RWPE1 (cell line): ENCODE measurements around the gene MKLN1.

Experiments used
- CTCF ChIA-PET: fragments of 350-600 bp; sonication (Branson Sonifier 250); formaldehyde crosslinking; extraction: SDS; loops from one replicate; lab custom pipeline; 2021; lab: Yijun Ruan, JAX
- POLR2A ChIA-PET: fragments of 400-600 bp; formaldehyde crosslinking; extraction: SDS; loops from one replicate; lab custom pipeline; 2020; ENCODE audit warnings: antibody characterized with exemption; ENCODE audit not compliant: low non-redundant PET; lab: Yijun Ruan, JAX
- DNase-seq: peaks from one replicate; pipeline ENCODE4 v3.0.0; 2012; ENCODE audit warnings: low spot score
- H3K27ac ChIP-seq: fragments of 450-650 bp; 2 replicates; pipeline ENCODE4 v1.5.1; 2017
- TF ChIP-seq, protein P1 (sequence below): fragments of 450-650 bp; conservative IDR thresholded peaks from 2 replicates; pipeline ENCODE4 v1.5.1; 2017; ENCODE audit warnings: low read depth, mild to moderate bottlenecking

Gene MKLN1

DNA sequence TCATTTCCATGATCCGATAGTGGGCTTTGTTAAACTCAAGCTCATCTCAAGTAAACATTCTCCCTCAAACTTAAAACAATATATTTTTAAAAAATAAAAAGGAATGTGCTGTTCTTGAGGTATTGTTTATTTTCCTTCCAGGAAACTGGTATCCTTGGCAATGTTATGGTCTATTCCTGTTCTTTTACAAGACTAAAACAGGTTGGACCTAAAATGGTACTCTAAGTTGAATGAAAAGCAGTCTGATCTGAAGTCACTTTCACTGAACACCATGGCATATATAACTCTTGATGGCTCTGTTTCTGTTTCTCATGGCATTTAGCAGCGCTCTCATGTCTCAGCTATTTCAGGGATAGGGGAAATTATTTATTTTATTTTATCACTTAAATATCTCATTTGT, 158.7 kb downstream of the MKLN1 start:
- POLR2A ChIA-PET: no interaction called here
- no peak for DNase-seq
- TF ChIP-seq, protein P1, sequence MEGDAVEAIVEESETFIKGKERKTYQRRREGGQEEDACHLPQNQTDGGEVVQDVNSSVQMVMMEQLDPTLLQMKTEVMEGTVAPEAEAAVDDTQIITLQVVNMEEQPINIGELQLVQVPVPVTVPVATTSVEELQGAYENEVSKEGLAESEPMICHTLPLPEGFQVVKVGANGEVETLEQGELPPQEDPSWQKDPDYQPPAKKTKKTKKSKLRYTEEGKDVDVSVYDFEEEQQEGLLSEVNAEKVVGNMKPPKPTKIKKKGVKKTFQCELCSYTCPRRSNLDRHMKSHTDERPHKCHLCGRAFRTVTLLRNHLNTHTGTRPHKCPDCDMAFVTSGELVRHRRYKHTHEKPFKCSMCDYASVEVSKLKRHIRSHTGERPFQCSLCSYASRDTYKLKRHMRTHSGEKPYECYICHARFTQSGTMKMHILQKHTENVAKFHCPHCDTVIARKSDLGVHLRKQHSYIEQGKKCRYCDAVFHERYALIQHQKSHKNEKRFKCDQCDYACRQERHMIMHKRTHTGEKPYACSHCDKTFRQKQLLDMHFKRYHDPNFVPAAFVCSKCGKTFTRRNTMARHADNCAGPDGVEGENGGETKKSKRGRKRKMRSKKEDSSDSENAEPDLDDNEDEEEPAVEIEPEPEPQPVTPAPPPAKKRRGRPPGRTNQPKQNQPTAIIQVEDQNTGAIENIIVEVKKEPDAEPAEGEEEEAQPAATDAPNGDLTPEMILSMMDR: no peak
- H3K27ac ChIP-seq: no peak overlapping the region
- CTCF ChIA-PET: interaction anchor here (0.6 kb wide), 1 partner anchor 138 kb away, joined by 3 read pairs; no protein-coding TSS in a partner anchor

DNA sequence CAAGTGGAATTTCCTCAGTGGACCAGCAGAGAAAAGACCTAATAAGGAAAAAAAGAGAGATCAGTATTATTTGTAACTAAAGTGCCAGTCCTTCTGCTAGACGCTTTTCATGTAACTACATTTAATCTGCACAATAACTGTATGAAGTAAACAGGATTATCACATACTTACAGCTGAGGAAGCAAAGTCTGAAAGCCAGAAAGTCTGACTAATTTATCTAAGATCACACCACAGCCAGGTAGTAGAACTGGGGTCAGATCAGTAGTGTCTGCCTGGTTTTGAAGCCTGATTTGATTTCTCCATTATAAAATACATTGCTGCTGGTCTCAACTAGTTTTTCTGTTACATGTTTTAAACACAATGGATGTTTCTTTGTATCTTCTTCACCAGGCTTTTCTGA, 159.5 kb downstream of the MKLN1 start:
- ChIA-PET POLR2A (no interaction called here), CTCF (no interaction called here)
- no peak overlapping the region for H3K27ac ChIP-seq
- TF ChIP-seq, protein P1: no peak
- DNase-seq: no peak

DNA sequence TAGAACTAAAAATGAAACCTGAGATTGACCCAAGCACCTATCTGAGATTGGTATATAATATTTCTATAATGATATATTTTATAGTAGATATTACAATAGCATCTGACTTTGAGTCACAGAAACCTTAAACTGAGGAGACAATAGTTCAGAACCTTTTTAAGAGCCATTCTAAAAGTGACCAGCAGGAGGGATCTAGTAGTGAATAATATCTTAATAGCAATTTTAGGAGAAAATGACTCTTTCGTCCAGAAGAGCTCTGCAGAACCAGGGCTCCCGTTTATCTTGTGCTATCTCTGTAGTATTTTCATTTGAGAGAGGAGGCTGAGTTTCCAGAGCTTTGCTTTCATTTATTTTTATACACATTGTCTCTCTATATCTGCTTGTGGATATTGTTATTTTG, 160.7 kb downstream of the MKLN1 start:
- TF ChIP-seq, protein P1: no peak
- ChIA-PET POLR2A (no interaction called here), CTCF (no interaction called here)
- no peak for DNase-seq
- no peak overlapping the region for H3K27ac ChIP-seq

DNA sequence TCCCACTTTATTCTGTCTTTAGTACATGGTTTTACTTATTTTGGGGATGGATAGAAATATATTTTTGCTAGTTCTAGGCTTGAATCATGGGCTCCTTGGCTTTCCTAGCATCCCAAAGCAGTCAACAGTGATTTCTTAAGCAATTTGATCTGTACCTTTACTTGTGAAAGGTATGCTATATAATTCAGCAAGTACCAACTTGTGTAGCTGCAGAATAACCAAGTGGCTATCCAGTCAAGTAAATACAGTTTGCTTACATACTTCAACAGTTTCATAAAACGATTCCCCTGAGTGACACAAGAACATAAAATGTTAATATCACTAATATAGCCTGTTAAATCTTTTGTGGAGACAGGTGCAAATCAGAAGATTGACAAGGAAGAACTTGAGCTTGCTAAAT, 161.5 kb downstream of the MKLN1 start:
- CTCF ChIA-PET: interaction anchor here (0.7 kb wide), 1 partner anchor 366 kb away, joined by 5 read pairs; no protein-coding TSS in a partner anchor
- POLR2A ChIA-PET: no interaction called here
- TF ChIP-seq, protein P1: no peak
- no peak overlapping the region for H3K27ac ChIP-seq
- no peak for DNase-seq

DNA sequence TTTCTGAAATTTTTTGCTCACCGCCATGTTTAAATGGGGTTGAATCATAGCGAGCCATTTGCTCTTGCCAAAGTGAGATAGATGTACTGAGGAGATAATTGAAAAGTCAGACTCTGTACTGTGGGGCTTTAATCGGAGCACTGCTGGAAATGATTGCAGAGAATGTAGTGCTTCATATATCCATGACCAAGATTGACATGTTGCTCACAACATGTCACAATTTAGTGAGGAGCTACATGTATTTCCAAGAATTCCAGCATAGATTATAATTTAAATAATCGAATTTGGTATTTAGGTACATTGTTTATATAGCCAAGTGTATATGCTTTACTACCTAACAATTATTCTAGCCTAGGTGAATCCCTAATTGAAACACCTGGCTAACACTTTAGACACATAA, 162.2 kb downstream of the MKLN1 start:
- TF ChIP-seq, protein P1: no peak
- no peak for DNase-seq
- ChIA-PET CTCF (no interaction called here), POLR2A (no interaction called here)
- H3K27ac ChIP-seq: no peak overlapping the region

DNA sequence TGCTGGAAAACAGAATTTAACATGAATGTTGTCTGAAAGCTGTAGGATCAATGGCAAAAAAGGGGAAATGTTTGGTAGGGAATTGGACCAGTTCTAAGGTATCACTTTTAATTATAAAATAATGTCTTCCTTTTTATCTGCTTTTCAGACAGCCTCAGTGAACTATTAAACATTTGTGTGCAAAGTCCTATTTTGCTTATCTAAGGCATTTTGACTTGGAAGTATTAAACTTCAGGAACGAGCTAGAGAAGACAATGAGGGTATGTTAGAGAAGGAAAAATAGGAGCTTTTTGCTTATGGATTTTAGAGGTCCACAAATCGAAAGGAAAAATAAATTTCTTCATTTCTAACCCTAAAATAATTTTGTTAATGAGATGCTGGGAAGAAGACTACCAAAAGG, 165.4 kb downstream of the MKLN1 start:
- ChIA-PET POLR2A (no interaction called here), CTCF (interaction anchor here (1.0 kb wide), 1 partner anchor 45 kb away, joined by 3 read pairs; no protein-coding TSS in a partner anchor)
- DNase-seq: no peak
- H3K27ac ChIP-seq: no peak overlapping the region
- TF ChIP-seq, protein P1: no peak
